Skeletal muscle cell (primary cell): Measurements from ENCODE around the gene SMC3.
"Not testable (repeated sequence)": the region's sequence is repeated elsewhere in the genome, so short reads cannot be mapped to it uniquely, and the experiment has no call there.

ENCODE experiments used
- DNase-seq: peaks from one replicate; pipeline ENCODE4 v3.0.0-alpha.2; 2010; ENCODE audit warnings: low read depth
- H3K4me3 ChIP-seq: 2 replicates; pipeline ENCODE4 v1.5.1; 2011; ENCODE audit warnings: low read depth, mild to moderate bottlenecking, control low read depth, low read length, moderate library complexity

The SMC3 gene

GRCh38 chr10:110571093-110571743 lies 3.7 kb downstream of the SMC3 start:
- H3K4me3 ChIP-seq, result no peak overlapping the region
- DNase-seq, result no peak

GRCh38 chr10:110572862-110573261 lies 5.4 kb downstream of the SMC3 start:
- no peak overlapping the region for H3K4me3 ChIP-seq

GRCh38 chr10:110574420-110574819 lies 6.9 kb downstream of the SMC3 start:
- H3K4me3 ChIP-seq, result no peak overlapping the region
- DNase-seq, result no peak

More at GRCh38 chr10:110572862-110573261, 5.4 kb downstream of the SMC3 start:
- DNase-seq, result no peak

DNA sequence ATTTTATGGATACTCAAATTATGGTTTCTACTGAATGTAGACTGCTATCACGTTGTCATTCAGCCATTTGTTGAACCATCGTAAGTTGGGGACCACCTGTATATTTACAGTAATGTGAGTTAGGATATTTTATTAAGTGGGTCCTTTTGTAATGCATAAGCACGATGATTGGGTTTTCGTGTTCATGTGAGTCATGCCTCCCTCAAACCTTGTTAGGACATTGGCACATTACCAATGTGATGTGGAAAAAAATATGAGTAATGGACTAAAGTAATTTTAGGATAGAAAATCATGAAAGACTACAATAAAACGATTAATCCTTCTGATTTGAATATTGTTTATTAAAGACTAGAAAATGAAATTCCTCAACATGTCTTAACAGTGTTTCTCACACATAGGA lies 8.7 kb downstream of the SMC3 start:
- peak; percentile 60 for DNase-seq
- H3K4me3 ChIP-seq, result no peak overlapping the region

DNA sequence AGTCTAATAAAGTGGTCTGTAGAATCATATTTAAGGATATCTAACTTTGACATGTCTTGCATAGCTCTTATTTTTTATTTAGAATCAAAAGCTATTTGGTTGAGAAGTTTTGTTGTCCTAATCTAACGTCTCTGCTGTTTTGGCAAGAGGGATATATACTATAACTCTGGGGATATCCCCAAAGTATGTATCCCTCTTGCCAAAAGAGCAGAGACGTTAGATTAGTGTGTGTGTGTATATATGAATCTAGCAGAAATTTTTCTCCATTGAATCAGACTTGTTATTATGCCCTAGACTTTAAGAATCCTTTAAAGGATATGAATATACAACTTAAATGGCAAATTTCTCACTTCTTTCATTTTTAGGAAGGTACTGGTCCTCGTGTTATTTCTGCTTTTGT lies 9.6 kb downstream of the SMC3 start:
- no peak overlapping the region for H3K4me3 ChIP-seq
- DNase-seq, result no peak

GRCh38 chr10:110584006-110584405 lies 16.5 kb downstream of the SMC3 start:
- no peak overlapping the region for H3K4me3 ChIP-seq
- DNase-seq, result no peak

DNA sequence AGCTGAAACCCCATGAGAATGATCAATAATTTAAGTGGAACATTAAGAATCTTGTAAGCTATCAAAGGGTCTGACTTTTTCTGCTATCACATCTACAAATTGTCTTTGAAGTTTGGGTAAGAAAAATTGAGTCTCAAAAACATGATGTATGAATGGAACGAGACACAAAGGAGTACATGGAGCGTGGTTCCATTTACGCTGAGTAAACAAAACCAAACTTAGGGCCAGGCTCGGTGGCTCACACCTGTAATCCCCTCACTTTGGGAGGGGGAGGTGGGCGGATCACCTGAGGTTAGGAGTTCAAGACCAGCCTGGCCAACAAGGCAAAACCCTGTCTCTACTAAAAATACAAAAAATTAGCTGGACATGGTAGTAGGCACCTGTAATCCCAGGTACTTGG lies 24.3 kb downstream of the SMC3 start:
- DNase-seq, result no peak
- H3K4me3 ChIP-seq, result no peak overlapping the region

DNA sequence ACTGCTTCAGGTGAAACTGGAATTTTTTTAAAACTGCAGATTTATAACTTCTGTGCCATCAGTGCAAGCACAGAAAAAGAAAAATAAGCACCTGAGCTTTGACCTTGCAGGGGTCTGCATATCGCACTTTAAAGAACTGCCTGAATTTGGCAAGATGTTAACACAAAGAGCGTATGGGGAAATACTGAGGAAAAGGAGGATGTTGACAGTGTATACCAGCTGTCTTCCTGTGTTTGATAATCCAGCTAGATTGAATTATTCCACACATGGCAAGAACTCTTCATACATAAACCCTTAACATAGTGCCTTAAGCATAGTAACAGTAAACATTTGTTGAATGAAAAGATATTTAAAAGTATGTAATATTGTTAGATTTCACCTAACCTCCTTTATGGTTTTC lies 30.0 kb downstream of the SMC3 start:
- DNase-seq, result no peak
- no peak overlapping the region for H3K4me3 ChIP-seq

- H3K4me3 ChIP-seq, result no peak overlapping the region
- no peak for DNase-seq
Measured at GRCh38 chr10:110600487-110601101, 33.1 kb downstream of the SMC3 start.

- DNase-seq, result no peak
- no peak overlapping the region for H3K4me3 ChIP-seq
Measured at GRCh38 chr10:110601581-110601980, 34.1 kb downstream of the SMC3 start.

GRCh38 chr10:110608087-110608486 lies 40.6 kb downstream of the SMC3 start:
- H3K4me3 ChIP-seq, result no peak overlapping the region
- no peak for DNase-seq

DNA sequence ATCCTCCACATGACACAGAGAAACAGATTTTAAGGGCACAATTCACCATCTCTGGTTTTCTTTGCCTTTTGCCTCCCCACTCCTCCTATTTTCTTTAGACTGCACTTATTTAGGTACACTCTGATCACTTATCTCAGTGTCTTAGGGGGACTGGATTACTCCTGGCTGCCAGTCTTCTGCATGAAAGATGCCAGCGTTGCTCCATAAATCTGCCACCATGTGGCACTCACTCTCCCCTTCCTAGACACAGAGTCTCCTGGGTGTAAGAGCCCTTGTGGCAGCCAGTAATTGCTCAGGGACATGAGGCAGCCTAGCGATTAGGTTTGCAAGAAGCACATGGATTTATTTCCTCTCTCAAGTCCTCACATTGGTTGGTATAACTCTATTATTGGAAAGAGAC lies 42.1 kb downstream of the SMC3 start:
- no peak overlapping the region for H3K4me3 ChIP-seq
- no peak for DNase-seq

DNA sequence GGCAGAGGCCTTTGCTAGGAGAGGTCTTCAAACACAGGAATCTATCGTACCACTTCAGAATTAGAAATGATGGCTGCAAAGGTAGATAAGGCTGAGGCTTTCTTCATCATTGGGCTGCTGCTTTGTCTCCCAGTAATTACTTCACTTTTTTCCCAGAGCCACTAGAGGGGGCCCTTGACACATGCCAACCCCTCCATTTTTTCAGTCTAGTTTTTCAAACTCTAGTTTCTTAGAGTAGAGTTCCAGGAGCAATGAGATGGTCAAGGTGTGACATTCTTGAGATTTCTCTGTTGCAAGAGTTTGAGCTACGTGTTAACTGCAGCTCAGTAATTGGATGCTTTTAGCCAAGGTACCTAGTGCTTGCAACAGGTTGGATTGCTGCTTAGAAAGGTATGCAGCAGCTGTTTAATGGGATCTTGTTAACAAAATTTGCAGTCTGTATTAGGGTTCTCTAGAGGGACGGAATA lies 42.8 kb downstream of the SMC3 start:
- no peak for DNase-seq
- no peak overlapping the region for H3K4me3 ChIP-seq

- not testable (repeated sequence) for H3K4me3 ChIP-seq, DNase-seq
Measured at GRCh38 chr10:110610781-110611180, 43.3 kb downstream of the SMC3 start.

- DNase-seq, result no peak
- H3K4me3 ChIP-seq, result no peak overlapping the region
Measured at GRCh38 chr10:110612087-110612486, 44.6 kb downstream of the SMC3 start.

- DNase-seq, result no peak
- no peak overlapping the region for H3K4me3 ChIP-seq
Measured at GRCh38 chr10:110612629-110613028, 45.1 kb downstream of the SMC3 start.

GRCh38 chr10:110613341-110613995 lies 46.0 kb downstream of the SMC3 start:
- DNase-seq, result no peak
- H3K4me3 ChIP-seq, result no peak overlapping the region

DNA sequence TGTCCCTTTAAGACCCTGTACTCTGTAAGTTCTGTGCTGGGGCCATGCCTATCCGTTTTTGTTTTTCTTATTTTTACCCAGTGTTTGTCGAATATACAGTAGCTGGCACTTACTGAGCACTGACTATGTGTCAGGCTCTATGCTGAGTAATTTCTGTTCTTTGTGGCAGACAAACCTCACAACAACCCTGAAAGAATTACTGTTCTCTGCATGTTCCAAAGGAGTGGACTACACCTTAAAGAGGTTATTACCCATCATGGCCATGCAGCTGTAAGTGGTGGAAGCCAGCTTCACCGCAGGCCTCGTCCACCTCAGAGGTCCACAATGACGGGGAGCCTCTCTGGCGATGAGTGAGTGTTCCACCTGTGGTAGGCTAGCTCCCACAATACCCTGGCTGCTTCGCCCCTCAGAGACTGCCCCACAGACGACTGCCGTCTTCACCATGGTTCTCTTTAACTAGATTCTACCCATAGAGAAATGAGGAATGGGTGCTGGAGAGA lies 46.6 kb downstream of the SMC3 start:
- H3K4me3 ChIP-seq, result no peak overlapping the region

GRCh38 chr10:110615057-110615747 lies 47.7 kb downstream of the SMC3 start:
- DNase-seq, result no peak
- H3K4me3 ChIP-seq, result no peak overlapping the region

More for the DNA sequence above, 46.6 kb downstream of the SMC3 start:
- DNase-seq, result no peak

DNA sequence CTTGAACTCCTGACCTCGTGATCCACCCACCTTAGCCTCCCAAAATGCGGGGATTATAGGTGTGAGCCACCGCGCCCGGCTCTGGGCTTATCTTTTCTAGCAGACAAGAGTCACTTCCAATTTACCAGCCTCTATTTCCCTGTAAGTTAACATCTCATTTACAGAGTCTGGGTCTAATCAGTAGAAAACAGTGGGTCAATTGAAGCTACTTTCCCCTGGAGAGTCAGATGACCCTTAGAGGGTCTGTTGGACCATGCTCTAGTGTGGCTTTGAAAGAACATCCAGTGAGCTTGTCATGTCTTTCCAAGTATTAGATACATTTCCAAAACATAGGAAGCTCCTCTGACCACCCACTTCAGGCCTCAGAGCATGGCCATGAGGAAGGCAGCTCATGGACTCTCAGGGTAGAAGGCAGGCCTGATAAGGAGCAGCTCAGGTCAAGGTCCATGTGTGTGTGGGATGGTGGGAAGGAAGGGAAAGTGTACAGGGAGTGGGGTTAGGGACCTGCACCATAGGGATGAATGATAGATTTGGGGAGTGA lies 49.1 kb downstream of the SMC3 start:
- no peak for DNase-seq

More for the DNA sequence above, 49.1 kb downstream of the SMC3 start:
- no peak overlapping the region for H3K4me3 ChIP-seq
